Measurements from ENCODE around the gene CEP170. TPM values are rescaled to one million over a fixed set of nuclear protein-coding genes. Genes with fewer than 3 reads are reported as not detected.

Gene CEP170
- polyA plus RNA-seq, 2 of the 4 experiments (the other 2 are of a cell fraction) = 31.0 to 69.6 TPM

GRCh38 chr1:243272401-243272800, 17.3 kb upstream of the CEP170 start (continued):
- TF ChIP-seq FOSB (CRISPR knock-in tag; IDR thresholded peaks at IDR 0.05) = no peak

GRCh38 chr1:243271996-243272395, 16.9 kb upstream of the CEP170 start:
- POLR2A ChIA-PET = no interaction called here
- no peak for FAIRE-seq

More at GRCh38 chr1:243271996-243272395, 16.9 kb upstream of the CEP170 start:
- DNase-seq (ENCODE audit: low read depth in 1 of 2, low spot score in 1 of 2) (no peak), ATAC-seq (no peak)
- Histone ChIP-seq H3K27ac (no peak overlapping the region), H3K4me1 (peaks cover 33% of the 10 kb centered on the region), H3K4me2 (no peak overlapping the region), H3K9me3 (no peaks in the 10 kb centered on the region), H3K4me3 (no peak overlapping the region)
- CTCF ChIA-PET = no interaction called here
- 83% methylated on average over 1 of the region's 1 CpG for WGBS (ENCODE audit: missing lambda C conversion rate)
- TF ChIP-seq HOXA7 (CRISPR knock-in tag; IDR thresholded peaks at IDR 0.05) (no peak), MAFK (IDR thresholded peaks at IDR 0.05; ENCODE audit: partially characterized antibody) (no peak), REST (IDR thresholded peaks at IDR 0.05) (no peak), JUN (IDR thresholded peaks at IDR 0.05) (no peak), FOSB (CRISPR knock-in tag; IDR thresholded peaks at IDR 0.05) (no peak), FOXS1 (CRISPR knock-in tag; IDR thresholded peaks at IDR 0.05) (no peak), RCOR1 (IDR thresholded peaks at IDR 0.05; ENCODE audit: low read depth, low read length) (no peak), E2F6 (IDR thresholded peaks at IDR 0.05; ENCODE audit: borderline replicate concordance, low read depth) (no peak), MAX (IDR thresholded peaks at IDR 0.05) (no peak), EP300 (IDR thresholded peaks at IDR 0.05) (no peak), ELK1 (IDR thresholded peaks at IDR 0.05; ENCODE audit: low read depth, low read length) (no peak), CBX8 (IDR thresholded peaks at IDR 0.05) (no peak), POLR2AphosphoS2 (conservative IDR thresholded peaks at IDR 0.05; ENCODE audit: low read length) (no peak), PBX3 (IDR thresholded peaks at IDR 0.05) (no peak), ZFP36 (IDR thresholded peaks at IDR 0.05; ENCODE audit: borderline replicate concordance, partially characterized antibody) (no peak), ZSCAN20 (CRISPR knock-in tag; IDR thresholded peaks at IDR 0.05) (no peak), RNF2 (IDR thresholded peaks at IDR 0.05; ENCODE audit: borderline replicate concordance, low read depth) (no peak), POLR2A (IDR thresholded peaks at IDR 0.05; ENCODE audit: low read length) (no peak), KDM1A (IDR thresholded peaks at IDR 0.05; ENCODE audit: low read depth) (no peak), SMC3 (IDR thresholded peaks at IDR 0.05) (no peak)
